NCI-H1105 treated with DMSO at 0.1 percent for 48 hours (cell line): Measurements from ENCODE around the gene FARP1.

Experiments
- DNase-seq: peaks from one replicate; lab custom pipeline; 2025; lab: John Stamatoyannopoulos, UW

The FARP1 gene

GRCh38 chr13:98422046-98422445 lies 279.2 kb downstream of the FARP1 start:
- DNase-seq, result no peak

GRCh38 chr13:98423417-98423816 lies 280.5 kb downstream of the FARP1 start:
- DNase-seq, result no peak

- no peak for DNase-seq
Measured at GRCh38 chr13:98427331-98427995, 284.6 kb downstream of the FARP1 start.

- no peak for DNase-seq
Measured at GRCh38 chr13:98428256-98428966, 285.5 kb downstream of the FARP1 start.

GRCh38 chr13:98429081-98429480 lies 286.2 kb downstream of the FARP1 start:
- DNase-seq, result no peak

GRCh38 chr13:98429531-98429930 lies 286.6 kb downstream of the FARP1 start:
- DNase-seq, result no peak

- no peak for DNase-seq
Measured at GRCh38 chr13:98429977-98430736, 287.3 kb downstream of the FARP1 start.

- DNase-seq, result no peak
Measured at GRCh38 chr13:98432638-98433037, 289.7 kb downstream of the FARP1 start.

- DNase-seq, result no peak
Measured at GRCh38 chr13:98433654-98434053, 290.8 kb downstream of the FARP1 start.

GRCh38 chr13:98434060-98434459 lies 291.2 kb downstream of the FARP1 start:
- DNase-seq, result no peak

GRCh38 chr13:98435376-98435775 lies 292.5 kb downstream of the FARP1 start:
- no peak for DNase-seq

GRCh38 chr13:98436233-98436910 lies 293.5 kb downstream of the FARP1 start:
- DNase-seq, result no peak

GRCh38 chr13:98438246-98439125 lies 295.6 kb downstream of the FARP1 start:
- no peak for DNase-seq

GRCh38 chr13:98439126-98439828 lies 296.4 kb downstream of the FARP1 start:
- DNase-seq, result no peak

- DNase-seq, result no peak
Measured at GRCh38 chr13:98439896-98440295, 297.0 kb downstream of the FARP1 start.

GRCh38 chr13:98440390-98441055 lies 297.6 kb downstream of the FARP1 start:
- no peak for DNase-seq

- no peak for DNase-seq
Measured at GRCh38 chr13:98441056-98441676, 298.3 kb downstream of the FARP1 start.

- no peak for DNase-seq
Measured at GRCh38 chr13:98442391-98443230, 299.7 kb downstream of the FARP1 start.

- no peak for DNase-seq
Measured at GRCh38 chr13:98443329-98443728, 300.4 kb downstream of the FARP1 start.
